ENCODE results near the gene ATXN2L. TPM values are rescaled to one million over a fixed set of nuclear protein-coding genes. Genes with fewer than 3 reads are reported as not detected.
"Not testable (repeated sequence)": the region's sequence is repeated elsewhere in the genome, so short reads cannot be mapped to it uniquely, and the experiment has no call there.

ATXN2L gene
- total RNA-seq, 6 experiments from 2014 or later, result 125 to 152 (median 134) TPM

GRCh38 chr16:28880589-28880915, 57.8 kb downstream of the ATXN2L start:
- no peaks in the 10 kb centered on the region; the same call in 1 of the 2 replicates for H3K36me3 Mint-ChIP-seq (ENCODE audit: low read depth)

GRCh38 chr16:28880955-28881354, 58.2 kb downstream of the ATXN2L start:
- Mint-ChIP-seq H3K36me3 (ENCODE audit: low read depth) (no peaks in the 10 kb centered on the region; the same call in 1 of the 2 replicates), H3K4me1 (ENCODE audit: low read depth) (peaks cover 18% of the 10 kb centered on the region), H3K27ac (peak overlapping the region; percentile 9; the same call in 1 of the 2 replicates), H3K27me3 (ENCODE audit: insufficient read depth) (peaks cover 10% of the 10 kb centered on the region), H3K4me3 (peak overlapping the region; percentile 51), H3K9me3 (no peaks in the 10 kb centered on the region; the same call in 1 of the 2 replicates)
- no peak for DNase-seq
- TF ChIP-seq, protein P1, sequence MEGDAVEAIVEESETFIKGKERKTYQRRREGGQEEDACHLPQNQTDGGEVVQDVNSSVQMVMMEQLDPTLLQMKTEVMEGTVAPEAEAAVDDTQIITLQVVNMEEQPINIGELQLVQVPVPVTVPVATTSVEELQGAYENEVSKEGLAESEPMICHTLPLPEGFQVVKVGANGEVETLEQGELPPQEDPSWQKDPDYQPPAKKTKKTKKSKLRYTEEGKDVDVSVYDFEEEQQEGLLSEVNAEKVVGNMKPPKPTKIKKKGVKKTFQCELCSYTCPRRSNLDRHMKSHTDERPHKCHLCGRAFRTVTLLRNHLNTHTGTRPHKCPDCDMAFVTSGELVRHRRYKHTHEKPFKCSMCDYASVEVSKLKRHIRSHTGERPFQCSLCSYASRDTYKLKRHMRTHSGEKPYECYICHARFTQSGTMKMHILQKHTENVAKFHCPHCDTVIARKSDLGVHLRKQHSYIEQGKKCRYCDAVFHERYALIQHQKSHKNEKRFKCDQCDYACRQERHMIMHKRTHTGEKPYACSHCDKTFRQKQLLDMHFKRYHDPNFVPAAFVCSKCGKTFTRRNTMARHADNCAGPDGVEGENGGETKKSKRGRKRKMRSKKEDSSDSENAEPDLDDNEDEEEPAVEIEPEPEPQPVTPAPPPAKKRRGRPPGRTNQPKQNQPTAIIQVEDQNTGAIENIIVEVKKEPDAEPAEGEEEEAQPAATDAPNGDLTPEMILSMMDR (IDR thresholded peaks at IDR 0.05), result no peak

More at GRCh38 chr16:28880589-28880915, 57.8 kb downstream of the ATXN2L start:
- Mint-ChIP-seq H3K4me1 (ENCODE audit: low read depth) (peaks cover 18% of the 10 kb centered on the region), H3K27me3 (ENCODE audit: insufficient read depth) (peaks cover 10% of the 10 kb centered on the region), H3K9me3 (no peaks in the 10 kb centered on the region; the same call in 1 of the 2 replicates), H3K27ac (no peak overlapping the region), H3K4me3 (peak overlapping the region; percentile 24; the same call in 1 of the 2 replicates)
- TF ChIP-seq, protein P1 (IDR thresholded peaks at IDR 0.05), result no peak
- no peak for DNase-seq

GRCh38 chr16:28881565-28881964, 58.8 kb downstream of the ATXN2L start:
- not testable (repeated sequence) for H3K27ac Mint-ChIP-seq; H3K9me3 Mint-ChIP-seq; DNase-seq; H3K4me3 Mint-ChIP-seq; H3K36me3 Mint-ChIP-seq (ENCODE audit: low read depth); H3K27me3 Mint-ChIP-seq (ENCODE audit: insufficient read depth)
- peaks cover 18% of the 10 kb centered on the region for H3K4me1 Mint-ChIP-seq (ENCODE audit: low read depth)

- H3K27ac Mint-ChIP-seq, result no peak overlapping the region
- H3K4me1 Mint-ChIP-seq (ENCODE audit: low read depth), result peaks cover 18% of the 10 kb centered on the region
- H3K36me3 Mint-ChIP-seq (ENCODE audit: low read depth), result no peaks in the 10 kb centered on the region; the same call in 1 of the 2 replicates
- peaks cover 5% of the 10 kb centered on the region for H3K27me3 Mint-ChIP-seq (ENCODE audit: insufficient read depth)
- H3K4me3 Mint-ChIP-seq, result no peak overlapping the region
- no peaks in the 10 kb centered on the region; the same call in 1 of the 2 replicates for H3K9me3 Mint-ChIP-seq
- no peak for DNase-seq
- TF ChIP-seq, protein P1 (IDR thresholded peaks at IDR 0.05), result no peak
Observed at GRCh38 chr16:28882551-28883160, 59.9 kb downstream of the ATXN2L start.

GRCh38 chr16:28883221-28883996, 60.6 kb downstream of the ATXN2L start:
- Mint-ChIP-seq H3K4me3 (no peak overlapping the region), H3K27me3 (ENCODE audit: insufficient read depth) (peaks cover 4% of the 10 kb centered on the region), H3K36me3 (ENCODE audit: low read depth) (no peaks in the 10 kb centered on the region; the same call in 1 of the 2 replicates), H3K4me1 (ENCODE audit: low read depth) (peaks cover 18% of the 10 kb centered on the region), H3K27ac (no peak overlapping the region), H3K9me3 (no peaks in the 10 kb centered on the region; the same call in 1 of the 2 replicates)
- TF ChIP-seq, protein P1 (IDR thresholded peaks at IDR 0.05), result no peak
- DNase-seq, result no peak

DNA sequence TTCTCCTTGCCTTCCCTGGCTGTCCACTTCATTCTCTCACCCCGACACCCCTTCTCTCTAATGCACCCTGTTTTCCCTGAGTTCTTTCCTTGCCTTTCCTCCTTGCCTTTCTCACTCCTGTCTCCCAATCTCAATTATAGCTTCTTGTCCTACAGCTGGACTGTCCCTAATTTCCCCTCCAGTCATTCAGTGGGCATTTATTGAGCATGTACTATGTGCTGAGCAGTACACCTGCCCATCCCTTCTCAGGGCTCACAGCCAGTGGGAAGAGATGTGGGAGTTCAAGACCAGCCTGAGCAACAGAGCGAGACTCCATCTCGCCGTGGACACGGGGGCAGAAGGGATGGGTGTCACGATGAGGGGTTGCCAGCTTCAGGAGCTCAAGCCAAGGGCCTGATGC, 61.2 kb downstream of the ATXN2L start:
- TF ChIP-seq, protein P1 (IDR thresholded peaks at IDR 0.05), result no peak
- Mint-ChIP-seq H3K9me3 (no peaks in the 10 kb centered on the region; the same call in 1 of the 2 replicates), H3K4me3 (no peak overlapping the region), H3K27me3 (ENCODE audit: insufficient read depth) (peaks cover 4% of the 10 kb centered on the region), H3K4me1 (ENCODE audit: low read depth) (peaks cover 12% of the 10 kb centered on the region), H3K27ac (no peak overlapping the region), H3K36me3 (ENCODE audit: low read depth) (no peaks in the 10 kb centered on the region; the same call in 1 of the 2 replicates)
- DNase-seq, result no peak

Measured in HFFc6 (cell line).